ENCODE data around the gene VPS13D. TPM values are rescaled to one million over a fixed set of nuclear protein-coding genes. Genes with fewer than 3 reads are reported as not detected.

Gene VPS13D
- total RNA-seq, 1 experiment from 2014 or later, result 31.6 TPM

GRCh38 chr1:12467570-12468286 is 237.9 kb downstream of the VPS13D start:
- Histone ChIP-seq H2AFZ (ENCODE audit: low read depth, low read length, poor library complexity, severe bottlenecking) (no peak overlapping the region), H3K4me2 (ENCODE audit: low read length) (no peak overlapping the region), H3K27me3 (ENCODE audit: insufficient read depth, low read length) (no peaks in the 10 kb centered on the region), H4K20me1 (ENCODE audit: insufficient read depth) (no peaks in the 10 kb centered on the region), H3K36me3 (ENCODE audit: control insufficient read depth in 1 of 2, insufficient read depth in 2 of 2, low read length in 2 of 2) (no peaks in the 10 kb centered on the region), H3K4me3 (replicated peaks in 1 of 2; ENCODE audit: low read depth in 1 of 2, low read length in 2 of 2) (no peak overlapping the region), H3K9me2 (ENCODE audit: insufficient read depth) (no peaks in the 10 kb centered on the region), H3K27ac (ENCODE audit: low read depth, low read length) (no peak overlapping the region), H3K9me3 (ENCODE audit: control insufficient read depth in 1 of 2, insufficient read depth in 1 of 2, low read depth in 1 of 2, low read length in 2 of 2) (no peaks in the 10 kb centered on the region), H3K79me2 (ENCODE audit: insufficient read depth, low read length) (no peaks in the 10 kb centered on the region), H3K9ac (ENCODE audit: low read length) (no peak overlapping the region), H3K4me1 (ENCODE audit: control insufficient read depth in 1 of 2, insufficient read depth in 2 of 2, low read length in 2 of 2) (peaks cover 31 to 47% of the 10 kb centered on the region in 2 experiments)
- RAD21 ChIA-PET (ENCODE audit: low non-redundant PET in 1 of 2, low total read pairs in 2 of 2, uncharacterized antibody in 2 of 2, unreplicated experiment in 2 of 2), result no interaction called here
- DNase-seq (ENCODE audit: low read depth, low spot score) (no peak), ATAC-seq (no peak)
- BruUV-seq (replicated peaks), result no TSS peak
- intact Hi-C loops (cut with micrococcal nuclease), result loop anchor here (1.0 kb wide), 1 partner anchor 73 kb away; no protein-coding TSS in a partner anchor
- TF ChIP-seq CEBPB (IDR thresholded peaks at IDR 0.05; ENCODE audit: low read depth), result no peak
- TF ChIP-seq SIN3A (IDR thresholded peaks at IDR 0.05; ENCODE audit: low read depth), result no peak
- TF ChIP-seq, protein P1, sequence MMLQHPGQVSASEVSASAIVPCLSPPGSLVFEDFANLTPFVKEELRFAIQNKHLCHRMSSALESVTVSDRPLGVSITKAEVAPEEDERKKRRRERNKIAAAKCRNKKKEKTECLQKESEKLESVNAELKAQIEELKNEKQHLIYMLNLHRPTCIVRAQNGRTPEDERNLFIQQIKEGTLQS (IDR thresholded peaks at IDR 0.05), result no peak
- TF ChIP-seq CBX3 (IDR thresholded peaks at IDR 0.05; ENCODE audit: low read depth), result no peak
- TF ChIP-seq FOSL1 (IDR thresholded peaks at IDR 0.05; ENCODE audit: low read depth), result no peak
- TF ChIP-seq EZH2 (IDR thresholded peaks at IDR 0.05), result no peak
- no peak for TF ChIP-seq JUND (IDR thresholded peaks at IDR 0.05)
- TF ChIP-seq ZNF274 (IDR thresholded peaks at IDR 0.05; ENCODE audit: low read depth, low read length), result no peak
- TF ChIP-seq REST (IDR thresholded peaks at IDR 0.05; ENCODE audit: low read depth), result no peak
- no peak for TF ChIP-seq YY1 (IDR thresholded peaks at IDR 0.05; ENCODE audit: extremely low read depth, insufficient replicate concordance, low read depth, low read length)
- TF ChIP-seq ELF1 (IDR thresholded peaks at IDR 0.05; ENCODE audit: borderline replicate concordance, low read depth), result no peak
- no peak for TF ChIP-seq EGR1 (IDR thresholded peaks at IDR 0.05; ENCODE audit: low read depth)
- TF ChIP-seq SP1 (IDR thresholded peaks at IDR 0.05; ENCODE audit: low read depth), result no peak
- no peak for TF ChIP-seq EZH2phosphoT487 (IDR thresholded peaks at IDR 0.05; ENCODE audit: borderline replicate concordance)
- TF ChIP-seq POLR2AphosphoS5 (IDR thresholded peaks at IDR 0.05; ENCODE audit: low read depth, low read length), result no peak
- no peak for TF ChIP-seq TCF7L2 (IDR thresholded peaks at IDR 0.05; ENCODE audit: borderline replicate concordance, extremely low read depth, insufficient read depth, insufficient read length)
- TF ChIP-seq, protein P2, sequence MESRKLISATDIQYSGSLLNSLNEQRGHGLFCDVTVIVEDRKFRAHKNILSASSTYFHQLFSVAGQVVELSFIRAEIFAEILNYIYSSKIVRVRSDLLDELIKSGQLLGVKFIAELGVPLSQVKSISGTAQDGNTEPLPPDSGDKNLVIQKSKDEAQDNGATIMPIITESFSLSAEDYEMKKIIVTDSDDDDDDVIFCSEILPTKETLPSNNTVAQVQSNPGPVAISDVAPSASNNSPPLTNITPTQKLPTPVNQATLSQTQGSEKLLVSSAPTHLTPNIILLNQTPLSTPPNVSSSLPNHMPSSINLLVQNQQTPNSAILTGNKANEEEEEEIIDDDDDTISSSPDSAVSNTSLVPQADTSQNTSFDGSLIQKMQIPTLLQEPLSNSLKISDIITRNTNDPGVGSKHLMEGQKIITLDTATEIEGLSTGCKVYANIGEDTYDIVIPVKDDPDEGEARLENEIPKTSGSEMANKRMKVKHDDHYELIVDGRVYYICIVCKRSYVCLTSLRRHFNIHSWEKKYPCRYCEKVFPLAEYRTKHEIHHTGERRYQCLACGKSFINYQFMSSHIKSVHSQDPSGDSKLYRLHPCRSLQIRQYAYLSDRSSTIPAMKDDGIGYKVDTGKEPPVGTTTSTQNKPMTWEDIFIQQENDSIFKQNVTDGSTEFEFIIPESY (IDR thresholded peaks at IDR 0.05; ENCODE audit: extremely low read depth, insufficient replicate concordance, low read length), result no peak
- TF ChIP-seq ZFX (IDR thresholded peaks at IDR 0.05), result no peak
- POLR2A ChIA-PET, result no interaction called here
- CTCF ChIA-PET, result no interaction called here

All from HCT116 (cell line).